Mesenchymal stem cell (in vitro differentiated cells and primary cell): ENCODE results near the gene HOXD9.

Experiments used
- DNase-seq: peaks from one replicate; pipeline ENCODE4 v3.0.0-alpha.2; 2013
- H2AFZ ChIP-seq: one replicate; pipeline ENCODE4 v1.6.1; 2013; ENCODE audit warnings: low read depth, mild to moderate bottlenecking, control low read depth, inconsistent platforms, low read length, moderate library complexity
- H2AK5ac ChIP-seq: 2 replicates; pipeline ENCODE4 v1.6.1; 2013; ENCODE audit warnings: low read length, moderate library complexity, mild to moderate bottlenecking, inconsistent platforms; ENCODE audit not compliant: severe bottlenecking
- H2BK120ac ChIP-seq: one replicate; pipeline ENCODE4 v1.6.1; 2013; ENCODE audit warnings: low read depth, mild to moderate bottlenecking, inconsistent platforms, low read length, moderate library complexity
- H2BK12ac ChIP-seq, 2 experiments: one replicate each; pipeline ENCODE4 v1.6.1; 2013; ENCODE audit warnings: inconsistent platforms in 2 of 2, low read length in 2 of 2, mild to moderate bottlenecking in 2 of 2, moderate library complexity in 2 of 2, control low read depth in 1 of 2
- H2BK15ac ChIP-seq: one replicate; pipeline ENCODE4 v1.6.1; 2013; ENCODE audit warnings: mild to moderate bottlenecking, low read depth, inconsistent platforms; ENCODE audit not compliant: poor library complexity, severe bottlenecking
- H2BK5ac ChIP-seq: 2 replicates; pipeline ENCODE4 v1.6.1; 2013; ENCODE audit warnings: low read depth, mild to moderate bottlenecking, low read length, control low read depth, inconsistent platforms; ENCODE audit not compliant: poor library complexity, severe bottlenecking
- H3K14ac ChIP-seq, 2 experiments: one replicate each; pipeline ENCODE4 v1.6.1; 2013; ENCODE audit warnings: inconsistent platforms in 2 of 2, low read length in 2 of 2, control low read depth in 1 of 2, mild to moderate bottlenecking in 1 of 2, moderate library complexity in 1 of 2
- H3K18ac ChIP-seq, 2 experiments: one replicate each; pipeline ENCODE4 v1.6.1; 2013; ENCODE audit warnings: inconsistent platforms in 2 of 2, low read length in 2 of 2, control low read depth in 1 of 2, low read depth in 1 of 2, mild to moderate bottlenecking in 1 of 2
- H3K23ac ChIP-seq, 2 experiments: one replicate each; pipeline ENCODE4 v1.6.1; 2013; ENCODE audit warnings: inconsistent platforms in 2 of 2, low read length in 2 of 2, mild to moderate bottlenecking in 2 of 2, moderate library complexity in 2 of 2, control low read depth in 1 of 2
- H3K27ac ChIP-seq: 2 replicates; pipeline ENCODE4 v1.5.1; 2013; ENCODE audit warnings: mild to moderate bottlenecking, moderate library complexity, low read length, control low read depth, inconsistent platforms; ENCODE audit not compliant: poor library complexity, severe bottlenecking
- H3K27me3 ChIP-seq, 2 experiments: 2 replicates each; pipeline versions ENCODE4 v1.6.1 to v1.7.0; 2013; ENCODE audit warnings: low read length in 2 of 2, mild to moderate bottlenecking in 2 of 2, moderate library complexity in 2 of 2, control low read depth in 1 of 2, inconsistent platforms in 1 of 2; ENCODE audit not compliant: control insufficient read depth in 1 of 2, insufficient read depth in 1 of 2
- H3K36me3 ChIP-seq, 2 experiments: 2 replicates each; pipeline versions ENCODE4 v1.6.1 to v1.7.0; 2013; ENCODE audit warnings: low read length in 2 of 2, control low read depth in 1 of 2, inconsistent platforms in 1 of 2, low read depth in 1 of 2, mild to moderate bottlenecking in 1 of 2; ENCODE audit not compliant: insufficient read depth in 2 of 2, control insufficient read depth in 1 of 2
- H3K4ac ChIP-seq, 2 experiments: one replicate each; pipeline ENCODE4 v1.6.1; 2013; ENCODE audit warnings: inconsistent platforms in 2 of 2, low read length in 2 of 2, mild to moderate bottlenecking in 2 of 2, moderate library complexity in 2 of 2, control low read depth in 1 of 2, low read depth in 1 of 2
- H3K4me1 ChIP-seq: 2 replicates; pipeline ENCODE4 v1.6.1; 2013; ENCODE audit warnings: low read depth, low read length, control low read depth; ENCODE audit not compliant: control insufficient read depth, insufficient read depth
- H3K4me2 ChIP-seq: 2 replicates; pipeline ENCODE4 v1.6.1; 2013; ENCODE audit warnings: low read length, mild to moderate bottlenecking, inconsistent platforms; ENCODE audit not compliant: poor library complexity, severe bottlenecking
- H3K4me3 ChIP-seq, 2 experiments: 2 replicates each; pipeline versions ENCODE4 v1.5.1 to v1.7.0; 2013; ENCODE audit warnings: low read length in 2 of 2, mild to moderate bottlenecking in 2 of 2, control low read depth in 1 of 2, low read depth in 1 of 2; ENCODE audit not compliant: insufficient read depth in 1 of 2
- H3K79me1 ChIP-seq: replicated peaks from 2 replicates; pipeline ENCODE4 v1.6.1; 2013; ENCODE audit warnings: mild to moderate bottlenecking, control low read depth, low read length, inconsistent platforms; ENCODE audit not compliant: poor library complexity, severe bottlenecking
- H3K9ac ChIP-seq: 2 replicates; pipeline ENCODE4 v1.7.0; 2013; ENCODE audit warnings: mild to moderate bottlenecking, low read length, moderate library complexity
- H3K9me3 ChIP-seq: 2 replicates; pipeline ENCODE4 v1.7.0; 2013; ENCODE audit warnings: mild to moderate bottlenecking, low read length; ENCODE audit not compliant: control insufficient read depth
- H4K8ac ChIP-seq: one replicate; pipeline ENCODE4 v1.6.1; 2013; ENCODE audit warnings: inconsistent platforms, mild to moderate bottlenecking, low read length, moderate library complexity
- H4K91ac ChIP-seq: one replicate; pipeline ENCODE4 v1.6.1; 2013; ENCODE audit warnings: mild to moderate bottlenecking, low read length, inconsistent platforms
- WGBS: methylation state at CpG from one replicate; pipeline ENCODE4 v1.1.7; 2013; ENCODE audit warnings: mixed read lengths; 5-methylcytosine and 5-hydroxymethylcytosine counted together

The HOXD9 gene

DNA sequence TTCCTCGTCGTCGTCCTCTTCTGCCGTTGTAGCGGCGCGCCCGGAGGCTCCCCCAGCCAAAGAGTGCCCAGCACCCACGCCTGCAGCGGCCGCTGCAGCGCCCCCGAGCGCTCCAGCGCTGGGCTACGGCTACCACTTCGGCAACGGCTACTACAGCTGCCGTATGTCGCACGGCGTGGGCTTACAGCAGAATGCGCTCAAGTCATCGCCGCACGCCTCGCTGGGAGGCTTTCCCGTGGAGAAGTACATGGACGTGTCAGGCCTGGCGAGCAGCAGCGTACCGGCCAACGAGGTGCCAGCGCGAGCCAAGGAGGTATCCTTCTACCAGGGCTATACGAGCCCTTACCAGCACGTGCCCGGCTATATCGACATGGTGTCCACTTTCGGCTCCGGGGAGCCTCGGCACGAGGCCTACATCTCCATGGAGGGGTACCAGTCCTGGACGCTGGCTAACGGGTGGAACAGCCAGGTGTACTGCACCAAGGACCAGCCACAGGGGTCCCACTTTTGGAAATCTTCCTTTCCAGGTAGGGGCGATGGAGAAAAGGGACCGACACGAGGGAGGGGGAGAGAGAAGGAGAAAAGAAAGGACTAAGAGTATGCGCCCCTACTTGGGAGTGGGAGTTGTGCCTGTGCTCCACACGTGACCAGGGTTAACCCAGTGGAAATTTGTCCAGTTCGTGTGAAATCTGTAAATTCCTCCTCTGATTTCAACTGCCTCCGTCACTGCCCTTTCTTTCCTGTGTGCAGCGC, 29.2 kb upstream of the HOXD9 start:
- Histone ChIP-seq H3K4me2 (peak overlapping the region; percentile 53), H4K91ac (no peak overlapping the region), H2AK5ac (no peak overlapping the region), H3K9ac (no peak overlapping the region), H2BK120ac (no peak overlapping the region), H3K4me3 (peak overlapping the region; percentile 5 to 68), H3K23ac (peak overlapping the region in 1 of 2 experiments; percentile 60), H2AFZ (no peak overlapping the region), H2BK15ac (no peak overlapping the region), H3K14ac (no peak overlapping the region), H4K8ac (no peak overlapping the region), H3K4me1 (peaks cover 12% of the 10 kb centered on the region), H2BK12ac (no peak overlapping the region), H3K36me3 (no peaks in the 10 kb centered on the region), H3K9me3 (peaks cover 3% of the 10 kb centered on the region), H3K4ac (no peak overlapping the region), H3K27ac (no peak overlapping the region), H3K79me1 (no peaks in the 10 kb centered on the region), H3K27me3 (peaks cover 89 to 96% of the 10 kb centered on the region in 2 experiments), H2BK5ac (no peak overlapping the region), H3K18ac (no peak overlapping the region)
- DNase-seq: no peak
- WGBS: 5% methylated on average over 53 of the region's 53 CpGs

DNA sequence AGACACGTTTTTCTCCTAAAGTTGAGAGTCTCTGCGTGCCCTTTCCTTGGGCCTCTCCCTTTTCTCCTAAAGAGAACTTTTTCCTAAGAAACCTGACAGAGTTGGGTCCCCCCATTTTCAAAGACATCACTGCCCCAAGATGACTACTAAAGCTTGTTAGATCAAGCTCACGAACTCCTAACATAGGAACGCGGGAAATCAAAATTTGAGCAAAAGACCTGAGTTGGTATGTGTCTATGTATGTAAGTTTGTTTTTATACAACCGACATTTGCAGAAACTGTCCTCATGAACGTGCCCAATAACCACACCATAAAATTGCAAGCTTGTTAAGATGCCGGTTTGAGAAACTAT, 28.6 kb upstream of the HOXD9 start:
- Histone ChIP-seq H3K27me3 (peaks cover 89 to 96% of the 10 kb centered on the region in 2 experiments), H3K4ac (no peak overlapping the region), H4K91ac (no peak overlapping the region), H3K14ac (no peak overlapping the region), H3K4me1 (peaks cover 11% of the 10 kb centered on the region), H2AK5ac (no peak overlapping the region), H3K9ac (no peak overlapping the region), H3K4me3 (no peak overlapping the region), H3K18ac (no peak overlapping the region), H3K4me2 (no peak overlapping the region), H2BK120ac (no peak overlapping the region), H4K8ac (no peak overlapping the region), H3K27ac (no peak overlapping the region), H2BK15ac (no peak overlapping the region), H2BK12ac (no peak overlapping the region), H3K79me1 (no peaks in the 10 kb centered on the region), H2AFZ (no peak overlapping the region), H3K23ac (no peak overlapping the region), H2BK5ac (no peak overlapping the region), H3K36me3 (no peaks in the 10 kb centered on the region), H3K9me3 (peaks cover 3% of the 10 kb centered on the region)
- no peak for DNase-seq
- WGBS: 4% methylated on average over 2 of the region's 8 CpGs

DNA sequence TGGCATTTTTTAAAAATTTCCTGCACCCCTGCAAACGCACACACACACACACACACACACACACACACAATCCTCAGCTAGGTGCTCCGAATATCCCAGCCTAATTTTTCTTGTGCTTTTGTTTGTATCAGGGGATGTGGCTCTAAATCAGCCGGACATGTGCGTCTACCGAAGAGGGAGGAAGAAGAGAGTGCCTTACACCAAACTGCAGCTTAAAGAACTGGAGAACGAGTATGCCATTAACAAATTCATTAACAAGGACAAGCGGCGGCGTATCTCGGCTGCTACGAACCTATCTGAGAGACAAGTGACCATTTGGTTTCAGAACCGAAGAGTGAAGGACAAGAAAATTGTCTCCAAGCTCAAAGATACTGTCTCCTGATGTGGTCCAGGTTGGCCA, 28.2 kb upstream of the HOXD9 start:
- H3K14ac ChIP-seq: no peak overlapping the region
- H3K4me3 ChIP-seq: no peak overlapping the region
- H3K27ac ChIP-seq: no peak overlapping the region
- no peak overlapping the region for H3K4ac ChIP-seq
- H4K91ac ChIP-seq: no peak overlapping the region
- H3K23ac ChIP-seq: no peak overlapping the region
- peaks cover 89 to 96% of the 10 kb centered on the region in 2 experiments for H3K27me3 ChIP-seq
- H2BK15ac ChIP-seq: no peak overlapping the region
- no peak for DNase-seq
- WGBS: 5% methylated on average over 11 of the region's 12 CpGs
- no peak overlapping the region for H2BK12ac ChIP-seq
- H4K8ac ChIP-seq: no peak overlapping the region
- no peak overlapping the region for H2AFZ ChIP-seq
- H3K9me3 ChIP-seq: peaks cover 3% of the 10 kb centered on the region
- H2AK5ac ChIP-seq: no peak overlapping the region
- peaks cover 11% of the 10 kb centered on the region for H3K4me1 ChIP-seq
- no peak overlapping the region for H2BK120ac ChIP-seq
- H2BK5ac ChIP-seq: no peak overlapping the region
- no peak overlapping the region for H3K18ac ChIP-seq
- H3K79me1 ChIP-seq: no peaks in the 10 kb centered on the region
- no peak overlapping the region for H3K9ac ChIP-seq
- no peak overlapping the region for H3K4me2 ChIP-seq
- H3K36me3 ChIP-seq: no peaks in the 10 kb centered on the region

GRCh38 chr2:176095421-176095820, 27.1 kb upstream of the HOXD9 start:
- Histone ChIP-seq H4K8ac (no peak overlapping the region), H3K4ac (no peak overlapping the region), H3K27ac (no peak overlapping the region), H3K18ac (no peak overlapping the region), H3K14ac (no peak overlapping the region), H3K4me2 (no peak overlapping the region), H3K36me3 (no peaks in the 10 kb centered on the region), H4K91ac (no peak overlapping the region), H3K4me1 (peaks cover 15% of the 10 kb centered on the region), H2AFZ (no peak overlapping the region), H3K23ac (no peak overlapping the region), H2BK120ac (no peak overlapping the region), H2BK12ac (no peak overlapping the region), H3K9ac (no peak overlapping the region), H3K79me1 (no peaks in the 10 kb centered on the region), H2BK15ac (no peak overlapping the region), H3K4me3 (no peak overlapping the region), H2AK5ac (no peak overlapping the region), H2BK5ac (no peak overlapping the region), H3K9me3 (peaks cover 3% of the 10 kb centered on the region), H3K27me3 (peaks cover 89 to 96% of the 10 kb centered on the region in 2 experiments)
- 39% methylated on average over 5 of the region's 5 CpGs for WGBS
- DNase-seq: no peak
